ENCODE data around the gene FASTK.

DNA sequence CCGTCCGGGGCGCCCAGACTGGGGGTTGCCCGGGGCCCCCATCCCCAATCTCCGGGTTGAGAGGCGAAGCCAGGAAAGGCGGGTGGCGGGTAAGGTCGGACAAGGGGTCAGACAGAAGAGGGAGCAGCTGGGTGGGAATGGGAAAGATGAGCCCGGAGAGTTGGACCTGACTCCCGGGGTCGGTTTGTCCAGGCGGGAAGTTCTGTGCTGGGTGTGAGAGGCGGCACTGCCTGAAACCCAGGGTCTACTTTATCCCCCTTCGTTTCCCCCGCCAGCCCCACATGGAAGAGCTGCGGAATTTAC, 20.5 kb downstream of the FASTK start:
- TF ChIP-seq CTCF (IDR thresholded peaks at IDR 0.05) (no peak), EZH2 (IDR thresholded peaks at IDR 0.05) (no peak)
